Loucy (cell line): ENCODE data around the gene FOXF1.

ENCODE experiments used
- CTCF ChIP-seq: fragments of 200-600 bp; sonication (generic); conservative IDR thresholded peaks from 2 replicates; pipeline ENCODE4 v1.5.1; 2014; ENCODE audit warnings: mild to moderate bottlenecking, antibody characterized with exemption, low read length
- EZH2phosphoT487 ChIP-seq: fragments of 200-600 bp; IDR thresholded peaks from 2 replicates; pipeline ENCODE4 v1.6.1; 2018; ENCODE audit warnings: antibody characterized with exemption, mild to moderate bottlenecking, moderate library complexity, borderline replicate concordance

GRCh38 chr16:86503830-86504229, 6.5 kb upstream of the FOXF1 start:
- TF ChIP-seq CTCF (no peak), EZH2phosphoT487 (no peak)
